ENCODE measurements around the gene RBFOX2. TPM values are rescaled to one million over a fixed set of nuclear protein-coding genes. Genes with fewer than 3 reads are reported as not detected.

RBFOX2 gene
- total and polyA plus RNA-seq, 3 donors from 2014 or later = 53.4 to 85.2 (median 63.9) TPM

DNA sequence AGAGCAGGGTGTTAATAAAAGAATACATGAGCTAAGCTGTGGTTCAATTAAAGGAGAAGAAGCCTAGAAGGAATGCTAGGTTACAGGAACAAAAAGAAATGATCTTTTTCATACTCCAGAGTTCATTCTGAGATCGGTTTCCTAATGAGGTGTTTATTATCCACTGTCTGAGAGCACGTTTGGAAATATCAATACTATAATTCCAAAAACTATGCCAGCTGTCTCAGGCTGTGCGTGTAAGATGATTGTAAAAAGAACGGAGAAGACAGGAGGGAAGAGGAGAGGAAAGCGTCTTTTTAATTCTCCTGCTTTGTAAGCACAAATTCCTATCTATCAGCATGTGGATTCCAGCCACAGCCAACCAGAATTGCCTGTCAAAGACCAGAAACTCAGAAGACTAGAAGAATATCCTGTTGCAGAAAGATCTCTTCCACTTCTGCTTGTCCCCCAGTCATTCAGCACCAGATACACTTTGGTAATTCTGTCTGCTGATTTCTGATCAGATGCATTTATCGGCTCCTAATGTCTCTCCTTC lies 285.2 kb downstream of the RBFOX2 start:
- intact Hi-C loops (cut with DNase I; ENCODE audit: low total_unique reads) = no loop called here
- 70 to 74% methylated on average over 6 of the region's 6 CpGs for WGBS, 2 donors
- Histone ChIP-seq H3K9me3 (no peaks in the 10 kb centered on the region), H3K27ac (no peak overlapping the region), H3K4me1 (no peaks in the 10 kb centered on the region), H3K4me3 (no peak overlapping the region), H3K36me3 (ENCODE audit: low read depth, missing control alignments) (no peaks in the 10 kb centered on the region), H3K27me3 (no peaks in the 10 kb centered on the region)
- TF ChIP-seq POLR2A (IDR thresholded peaks at IDR 0.05) = no peak
- TF ChIP-seq, protein P1, sequence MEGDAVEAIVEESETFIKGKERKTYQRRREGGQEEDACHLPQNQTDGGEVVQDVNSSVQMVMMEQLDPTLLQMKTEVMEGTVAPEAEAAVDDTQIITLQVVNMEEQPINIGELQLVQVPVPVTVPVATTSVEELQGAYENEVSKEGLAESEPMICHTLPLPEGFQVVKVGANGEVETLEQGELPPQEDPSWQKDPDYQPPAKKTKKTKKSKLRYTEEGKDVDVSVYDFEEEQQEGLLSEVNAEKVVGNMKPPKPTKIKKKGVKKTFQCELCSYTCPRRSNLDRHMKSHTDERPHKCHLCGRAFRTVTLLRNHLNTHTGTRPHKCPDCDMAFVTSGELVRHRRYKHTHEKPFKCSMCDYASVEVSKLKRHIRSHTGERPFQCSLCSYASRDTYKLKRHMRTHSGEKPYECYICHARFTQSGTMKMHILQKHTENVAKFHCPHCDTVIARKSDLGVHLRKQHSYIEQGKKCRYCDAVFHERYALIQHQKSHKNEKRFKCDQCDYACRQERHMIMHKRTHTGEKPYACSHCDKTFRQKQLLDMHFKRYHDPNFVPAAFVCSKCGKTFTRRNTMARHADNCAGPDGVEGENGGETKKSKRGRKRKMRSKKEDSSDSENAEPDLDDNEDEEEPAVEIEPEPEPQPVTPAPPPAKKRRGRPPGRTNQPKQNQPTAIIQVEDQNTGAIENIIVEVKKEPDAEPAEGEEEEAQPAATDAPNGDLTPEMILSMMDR (IDR thresholded peaks at IDR 0.05) = no peak
- DNase-seq = no peak

DNA sequence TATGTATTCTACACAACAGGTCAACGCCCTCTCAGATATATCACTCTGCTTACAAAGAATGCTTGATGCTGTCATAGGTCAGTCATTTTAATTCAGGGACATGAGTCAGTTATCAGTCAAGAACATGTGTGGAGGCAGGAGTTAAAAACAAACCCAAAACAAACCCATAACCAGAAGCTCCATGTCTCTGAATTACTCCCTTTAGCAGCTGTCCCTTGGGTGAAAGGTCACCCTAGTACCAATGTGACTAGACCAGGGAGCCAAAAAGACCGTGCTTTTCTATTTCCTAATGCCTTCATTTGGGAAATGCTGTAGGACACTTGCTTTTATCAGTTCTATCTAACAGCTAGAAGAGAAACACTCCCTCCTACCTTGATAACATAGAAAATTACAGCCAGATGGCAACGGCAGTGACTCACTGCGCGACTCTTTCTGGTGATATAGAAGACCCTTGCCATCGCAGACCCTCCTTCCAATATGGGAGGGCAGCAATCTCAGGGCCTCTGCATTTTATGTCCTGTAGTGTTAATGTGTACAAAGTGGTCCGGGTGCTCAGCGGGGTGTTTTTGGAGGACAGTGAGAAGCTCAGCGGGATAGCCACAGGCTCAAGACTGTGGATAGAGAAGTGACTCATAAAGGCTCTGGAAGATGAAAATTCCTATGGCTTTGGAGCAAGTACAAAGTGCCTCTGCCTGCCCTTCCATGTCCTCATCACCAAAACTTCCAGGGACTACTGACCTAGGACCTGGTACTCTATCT lies 286.1 kb downstream of the RBFOX2 start:
- H3K4me3 ChIP-seq = no peak overlapping the region
- WGBS, 2 donors = 83 to 92% methylated on average over 9 of the region's 9 CpGs
- no peaks in the 10 kb centered on the region for H3K4me1 ChIP-seq
- intact Hi-C loops (cut with DNase I; ENCODE audit: low total_unique reads) = no loop called here
- H3K36me3 ChIP-seq (ENCODE audit: low read depth, missing control alignments) = no peaks in the 10 kb centered on the region
- H3K9me3 ChIP-seq = no peaks in the 10 kb centered on the region
- no peak for DNase-seq
- no peak overlapping the region for H3K27ac ChIP-seq
- H3K27me3 ChIP-seq = no peaks in the 10 kb centered on the region
- no peak for TF ChIP-seq POLR2A (IDR thresholded peaks at IDR 0.05)
- TF ChIP-seq, protein P1 (IDR thresholded peaks at IDR 0.05) = no peak

DNA sequence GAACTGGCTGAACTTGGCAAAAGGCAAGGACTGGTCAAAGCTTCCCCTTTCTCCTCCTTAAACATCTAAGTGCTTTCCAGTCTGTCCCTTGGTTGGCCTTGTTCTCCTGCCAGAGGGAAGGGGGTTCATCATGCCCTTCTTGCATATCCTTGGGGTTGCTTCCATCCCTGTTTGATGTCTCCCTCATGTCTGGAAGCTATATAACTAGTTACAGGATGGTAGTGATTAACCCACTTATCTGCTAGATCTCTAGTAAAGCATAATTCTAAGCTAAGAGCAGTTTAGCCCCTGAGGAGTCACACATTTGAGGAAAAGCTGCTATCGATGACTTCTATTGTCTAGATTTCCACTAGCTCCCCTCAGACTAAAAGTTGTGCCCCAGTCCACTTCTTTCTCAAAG lies 288.0 kb downstream of the RBFOX2 start:
- intact Hi-C loops (cut with DNase I; ENCODE audit: low total_unique reads) = no loop called here
- no peaks in the 10 kb centered on the region for H3K9me3 ChIP-seq
- no peaks in the 10 kb centered on the region for H3K4me1 ChIP-seq
- 74 to 88% methylated on average over 1 of the region's 1 CpG for WGBS, 2 donors
- no peaks in the 10 kb centered on the region for H3K36me3 ChIP-seq (ENCODE audit: low read depth, missing control alignments)
- no peak overlapping the region for H3K4me3 ChIP-seq
- DNase-seq = no peak
- no peak overlapping the region for H3K27ac ChIP-seq
- no peaks in the 10 kb centered on the region for H3K27me3 ChIP-seq
- TF ChIP-seq, protein P1 (IDR thresholded peaks at IDR 0.05) = no peak
- TF ChIP-seq POLR2A (IDR thresholded peaks at IDR 0.05) = no peak

DNA sequence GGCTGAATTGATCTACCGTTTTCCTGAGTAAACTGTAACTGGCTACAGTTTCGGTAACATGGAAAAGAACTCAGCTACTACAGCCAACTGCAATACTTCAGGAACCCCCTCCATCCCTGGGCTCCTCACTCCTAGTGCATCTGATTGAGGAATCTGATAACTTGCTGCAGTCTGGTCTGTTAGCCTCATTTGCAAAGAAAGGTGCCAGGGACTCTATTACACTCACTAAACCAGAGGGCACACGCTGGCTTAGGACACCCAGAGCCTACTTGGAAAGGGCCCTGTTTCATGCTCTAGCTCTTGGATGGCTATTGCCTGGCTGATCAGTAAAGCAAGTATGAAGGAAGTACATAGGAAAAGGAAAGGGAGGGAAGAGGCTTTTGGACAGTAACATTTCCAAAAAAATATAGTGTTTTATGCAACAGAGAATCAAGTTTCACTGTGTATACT lies 288.7 kb downstream of the RBFOX2 start:
- Histone ChIP-seq H3K27me3 (no peaks in the 10 kb centered on the region), H3K27ac (no peak overlapping the region), H3K36me3 (ENCODE audit: low read depth, missing control alignments) (no peaks in the 10 kb centered on the region), H3K4me1 (no peaks in the 10 kb centered on the region), H3K9me3 (no peaks in the 10 kb centered on the region), H3K4me3 (no peak overlapping the region)
- 65 to 70% methylated on average over 3 of the region's 3 CpGs for WGBS, 2 donors
- TF ChIP-seq POLR2A (IDR thresholded peaks at IDR 0.05) = no peak
- TF ChIP-seq, protein P1 (IDR thresholded peaks at IDR 0.05) = no peak
- intact Hi-C loops (cut with DNase I; ENCODE audit: low total_unique reads) = no loop called here
- no peak for DNase-seq
